CD4-positive, alpha-beta T cell treated with Interleukin-6 for 4 hours (primary cell): ENCODE measurements around the gene CSN1S1.

Experiments
- DNase-seq: peaks from one replicate; pipeline ENCODE4 v3.0.0-alpha.2; 2020; ENCODE audit warnings: mixed read lengths

The CSN1S1 gene

DNA sequence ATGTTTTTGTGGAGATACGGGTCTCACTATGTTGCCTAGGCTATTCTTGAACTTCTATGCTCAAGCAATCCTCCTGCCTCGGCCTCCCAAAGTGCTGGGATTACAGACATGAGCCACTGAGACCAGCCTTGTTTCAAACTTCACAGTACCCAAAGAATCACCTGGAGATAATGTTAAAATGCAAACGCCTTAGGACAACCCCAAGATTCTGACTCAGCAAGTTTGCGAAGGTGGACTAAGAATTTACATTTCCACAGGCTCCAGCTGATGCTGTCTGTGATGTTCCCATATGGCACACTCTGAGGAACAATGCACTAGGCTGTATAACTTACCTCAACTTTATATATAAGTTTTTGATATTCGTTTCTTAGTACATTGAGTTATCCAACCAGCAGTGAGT is 63.9 kb downstream of the CSN1S1 start:
- DNase-seq: no peak

GRCh38 chr4:69995526-69996016 is 64.7 kb downstream of the CSN1S1 start, which contains the start of gene STATH:
Gene STATH, plus strand, starts transcription at chr4:69995966. Its CDS starts 2,472 bp downstream, at chr4:69998438.
- no peak for DNase-seq
